ENCODE data around the gene ADARB1. TPM values are rescaled to one million over a fixed set of nuclear protein-coding genes. Genes with fewer than 3 reads are reported as not detected.

The ADARB1 gene
- total RNA-seq, 2 experiments from 2014 or later, result 6.6 to 20.5 TPM

DNA sequence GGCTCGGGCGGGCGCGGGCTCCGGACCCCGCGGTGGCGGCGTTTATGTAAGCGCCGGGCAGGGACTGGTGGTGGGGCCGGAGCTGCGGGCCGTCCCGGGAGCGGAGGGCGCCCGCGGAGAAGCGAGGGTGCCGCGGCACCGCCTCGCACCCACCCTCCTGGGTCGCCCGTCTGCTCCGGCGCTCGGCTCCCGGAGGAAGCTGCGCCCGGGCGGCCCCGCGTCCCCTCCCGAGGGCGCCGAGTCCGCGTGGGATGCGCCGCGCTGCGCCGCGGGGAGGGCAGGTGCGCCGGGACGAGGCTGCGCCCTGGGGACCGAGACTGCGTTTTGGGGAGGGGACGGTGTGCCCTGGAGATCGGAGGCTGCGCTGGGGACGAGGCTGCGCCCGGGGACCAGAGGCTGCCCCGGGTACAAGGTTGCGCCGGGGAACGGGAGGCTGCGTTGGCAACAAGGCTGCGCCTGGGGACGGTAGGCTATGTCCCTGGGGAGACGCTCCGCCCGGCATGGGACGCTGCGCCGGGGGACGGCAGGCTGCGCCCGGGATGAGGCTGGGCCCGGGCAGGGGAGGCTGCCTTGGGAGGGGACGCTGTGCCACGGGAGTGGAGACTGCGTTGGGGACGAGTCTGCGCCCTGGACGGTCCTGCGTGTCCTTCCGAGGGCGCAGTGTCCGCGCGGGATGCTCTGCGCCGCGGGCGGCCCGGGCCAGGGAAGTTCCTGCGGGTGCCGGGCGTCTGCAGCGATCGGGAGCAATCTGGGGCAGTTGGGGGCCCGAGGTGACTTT lies 627 bp downstream of the ADARB1 start:
- DNase-seq (ENCODE audit: low spot score), result no peak
- no peaks in the 10 kb centered on the region for H3K36me3 ChIP-seq (ENCODE audit: insufficient read depth, low read length)
- no peaks in the 10 kb centered on the region for H3K9me2 ChIP-seq (ENCODE audit: insufficient read depth, low read length)
- ChIA-PET POLR2A (interaction anchor here (0.6 kb wide), 1 partner anchor 15 kb away, joined by 4 read pairs; no protein-coding TSS in a partner anchor), CTCF (ENCODE audit: unreplicated experiment) (no interaction called here)
- H4K20me1 ChIP-seq (ENCODE audit: insufficient read depth, low read length), result no peaks in the 10 kb centered on the region
- H2AFZ ChIP-seq (ENCODE audit: low read length), result peak overlapping the region; percentile 65
- intact Hi-C loops (cut with micrococcal nuclease; ENCODE audit: unreplicated experiment), result loop anchor here (1.0 to 2.0 kb wide), 2 partner anchors 36 to 53 kb away; no protein-coding TSS in a partner anchor
- peak overlapping the region; percentile 74 for H3K4me2 ChIP-seq (ENCODE audit: low read length)
- peak overlapping the region; percentile 70 for H3K4me3 ChIP-seq (ENCODE audit: low read depth, low read length, poor library complexity, severe bottlenecking)
- no TSS peak for BruUV-seq (replicated peaks)
- no peaks in the 10 kb centered on the region for H3K9me3 ChIP-seq (ENCODE audit: low read length)
- TF ChIP-seq EZH2phosphoT487 (IDR thresholded peaks at IDR 0.05; ENCODE audit: borderline replicate concordance, low read depth, low read length), result no peak
- TF ChIP-seq CTCF (conservative IDR thresholded peaks at IDR 0.05; ENCODE audit: low read length), result no peak
- no peak overlapping the region for H3K27ac ChIP-seq (ENCODE audit: low read depth, low read length, poor library complexity, severe bottlenecking)
- no peaks in the 10 kb centered on the region for H3K79me2 ChIP-seq (ENCODE audit: insufficient read depth, low read depth, low read length)
- no peaks in the 10 kb centered on the region for H3K4me1 ChIP-seq (ENCODE audit: insufficient read depth, low read length, poor library complexity, severe bottlenecking)

GRCh38 chr21:45075596-45076244 lies 1.3 kb downstream of the ADARB1 start:
- H3K4me1 ChIP-seq (ENCODE audit: insufficient read depth, low read length, poor library complexity, severe bottlenecking), result no peaks in the 10 kb centered on the region
- H3K79me2 ChIP-seq (ENCODE audit: insufficient read depth, low read depth, low read length), result no peaks in the 10 kb centered on the region
- BruUV-seq (replicated peaks), result no TSS peak
- intact Hi-C loops (cut with micrococcal nuclease; ENCODE audit: unreplicated experiment), result loop anchor here (2.0 kb wide), 1 partner anchor 35 kb away; no protein-coding TSS in a partner anchor
- no peaks in the 10 kb centered on the region for H4K20me1 ChIP-seq (ENCODE audit: insufficient read depth, low read length)
- H3K36me3 ChIP-seq (ENCODE audit: insufficient read depth, low read length), result no peaks in the 10 kb centered on the region
- H3K27ac ChIP-seq (ENCODE audit: low read depth, low read length, poor library complexity, severe bottlenecking), result no peak overlapping the region
- H3K4me2 ChIP-seq (ENCODE audit: low read length), result peak overlapping the region; percentile 74
- no peak for DNase-seq (ENCODE audit: low spot score)
- no peak overlapping the region for H2AFZ ChIP-seq (ENCODE audit: low read length)
- no peaks in the 10 kb centered on the region for H3K9me3 ChIP-seq (ENCODE audit: low read length)
- H3K9me2 ChIP-seq (ENCODE audit: insufficient read depth, low read length), result no peaks in the 10 kb centered on the region
- ChIA-PET CTCF (ENCODE audit: unreplicated experiment) (no interaction called here), POLR2A (interaction anchor here (0.9 to 1.5 kb wide), 2 partner anchors 31 to 49 kb away, joined by 3 to 5 read pairs; no protein-coding TSS in a partner anchor)
- TF ChIP-seq CTCF (conservative IDR thresholded peaks at IDR 0.05; ENCODE audit: low read length) (no peak), EZH2phosphoT487 (IDR thresholded peaks at IDR 0.05; ENCODE audit: borderline replicate concordance, low read depth, low read length) (no peak)
- H3K4me3 ChIP-seq (ENCODE audit: low read depth, low read length, poor library complexity, severe bottlenecking), result peak overlapping the region; percentile 70

Data from OCI-LY7 (cell line).